Epithelial cell of alveolus of lung (primary cell): ENCODE results near the gene IGFALS. TPM values are rescaled to one million over a fixed set of nuclear protein-coding genes. Genes with fewer than 3 reads are reported as not detected.

Source experiments
- total RNA-seq: library from RNA; depleted of rRNA; stranded (reverse); fragments of >200 nt; gene quantifications from 2 replicates; pipeline ENCODE4 v1.2.1, GENCODE V29; 2015

The IGFALS gene
- total RNA-seq, result not detected in 2 replicates

DNA sequence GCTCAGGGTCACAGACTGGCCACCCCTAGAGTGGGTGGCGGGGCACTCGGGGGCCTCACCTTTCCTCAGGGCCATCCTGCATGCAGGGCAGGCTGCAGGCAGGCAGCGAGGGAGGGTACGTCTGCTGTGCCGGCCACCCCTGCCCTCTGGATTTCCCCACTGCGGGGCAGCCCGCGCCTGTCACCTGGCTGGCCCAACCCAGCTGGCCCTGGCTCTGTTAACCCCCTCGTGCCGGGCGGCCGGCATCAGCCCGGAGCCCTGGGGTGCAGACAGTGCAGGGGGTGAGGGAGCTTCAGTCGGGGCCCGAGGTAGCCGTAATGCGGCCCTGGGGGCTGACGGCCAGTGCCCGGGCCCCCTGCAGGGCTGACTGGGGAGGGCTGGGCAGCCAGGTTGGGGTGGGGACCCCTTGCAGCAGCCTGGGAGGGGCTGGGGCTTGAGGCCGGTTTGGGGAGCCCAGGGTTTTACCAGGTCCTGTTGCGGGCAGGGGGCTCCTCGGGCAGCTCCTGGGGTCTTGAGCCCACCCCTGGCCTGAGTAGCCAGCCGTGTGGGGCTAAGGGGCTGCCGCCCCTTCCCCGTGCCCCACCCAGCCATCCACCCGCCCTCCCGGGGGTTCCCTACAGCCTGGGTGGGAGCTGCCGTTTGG lies at the start of gene IGFALS:
Gene IGFALS, minus strand, starts transcription at position 128 of the 643 bp plus-strand sequence. Its CDS starts 53 bp downstream, at position 75.

DNA sequence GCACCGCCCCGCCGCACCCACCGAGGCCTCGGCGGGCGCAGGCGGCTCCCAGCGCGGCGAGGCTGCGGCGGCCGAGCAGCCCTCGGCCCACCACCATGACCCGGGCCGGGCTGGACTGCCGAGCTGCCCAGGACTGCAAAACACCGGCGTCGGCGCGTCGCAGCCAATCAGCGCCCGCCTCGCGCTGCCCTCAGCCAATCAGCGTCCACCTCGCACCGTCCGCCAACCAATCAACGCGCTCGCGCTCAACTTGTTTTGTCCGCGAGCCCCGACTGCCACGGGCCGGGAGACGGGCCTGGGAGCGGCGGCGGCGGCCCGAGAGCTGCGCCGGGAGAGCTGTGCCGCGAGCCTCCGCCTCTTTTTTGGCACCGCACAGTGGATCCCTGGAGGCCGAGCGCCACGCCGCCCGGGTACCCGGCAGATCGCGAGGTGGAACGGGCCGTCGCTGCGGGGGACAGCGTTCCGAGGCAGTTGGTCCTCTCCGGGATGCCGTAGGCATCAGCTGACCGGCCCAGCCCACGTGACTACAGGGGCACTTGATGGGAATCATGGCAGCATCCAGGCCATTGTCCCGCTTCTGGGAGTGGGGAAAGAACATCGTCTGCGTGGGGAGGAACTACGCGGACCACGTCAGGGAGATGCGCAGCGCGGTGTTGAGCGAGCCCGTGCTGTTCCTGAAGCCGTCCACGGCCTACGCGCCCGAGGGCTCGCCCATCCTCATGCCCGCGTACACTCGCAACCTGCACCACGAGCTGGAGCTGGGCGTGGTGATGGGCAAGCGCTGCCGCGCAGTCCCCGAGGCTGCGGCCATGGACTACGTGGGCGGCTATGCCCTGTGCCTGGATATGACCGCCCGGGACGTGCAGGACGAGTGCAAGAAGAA lies 33.4 kb upstream of the IGFALS start, which contains the start of the genes FAHD1 and HAGH:
Gene FAHD1, plus strand, starts transcription at position 516 of the 883 bp plus-strand sequence. Its CDS starts 33 bp downstream, at position 549.
Gene HAGH, minus strand, starts transcription at position 135 of the 883 bp plus-strand sequence. Its CDS starts 38 bp downstream, at position 97.

DNA sequence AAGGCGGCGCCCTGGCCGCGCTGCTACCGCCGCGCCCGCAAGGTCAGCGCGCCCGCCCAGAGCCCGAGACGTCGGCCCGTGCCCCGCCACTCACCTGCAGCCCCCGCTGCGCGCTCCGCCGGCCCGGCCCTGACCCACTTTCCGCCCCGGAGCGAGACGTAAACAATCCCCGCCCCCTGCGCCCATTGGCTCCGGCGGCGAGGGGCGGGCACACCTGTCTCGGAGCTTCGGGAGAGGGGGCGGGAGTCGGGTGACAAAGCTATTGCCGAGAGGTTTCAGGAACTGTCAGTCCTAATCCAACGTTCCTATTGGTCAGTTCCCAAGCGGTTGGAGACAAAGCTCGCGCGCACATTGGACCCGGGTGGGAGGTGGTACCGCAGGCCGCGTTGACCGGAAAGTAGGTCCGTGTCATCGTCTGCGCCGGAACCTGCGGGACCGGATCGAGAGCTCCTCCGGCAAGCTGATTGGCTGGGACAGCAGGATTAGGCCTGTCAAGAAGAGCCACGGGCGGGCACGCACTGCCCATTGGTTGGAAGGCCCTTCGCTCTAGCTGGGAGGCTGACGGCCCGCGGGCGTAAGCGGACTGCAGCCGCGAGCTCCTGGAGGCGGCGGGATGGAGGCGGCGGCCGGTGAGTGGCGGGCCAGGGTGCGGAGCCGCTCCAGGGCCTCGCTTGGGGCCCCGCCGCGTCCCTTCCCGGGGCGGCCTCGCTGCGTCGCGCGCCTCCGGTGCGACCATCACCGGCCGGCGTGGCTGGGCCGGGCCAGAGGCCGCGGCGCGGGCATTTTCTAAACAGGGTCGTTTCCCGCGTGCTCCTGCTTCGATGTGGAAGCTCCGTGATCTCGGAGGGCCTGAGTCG lies 10.9 kb downstream of the IGFALS start, which contains the start of the genes NUBP2 and SPSB3:
Gene NUBP2, plus strand, starts transcription at position 553 of the 857 bp plus-strand sequence. Its CDS starts 61 bp downstream, at position 614.
Gene SPSB3, minus strand, starts transcription at position 164 of the 857 bp plus-strand sequence. CDS start 1,088 bp downstream, outside the sequence.

DNA sequence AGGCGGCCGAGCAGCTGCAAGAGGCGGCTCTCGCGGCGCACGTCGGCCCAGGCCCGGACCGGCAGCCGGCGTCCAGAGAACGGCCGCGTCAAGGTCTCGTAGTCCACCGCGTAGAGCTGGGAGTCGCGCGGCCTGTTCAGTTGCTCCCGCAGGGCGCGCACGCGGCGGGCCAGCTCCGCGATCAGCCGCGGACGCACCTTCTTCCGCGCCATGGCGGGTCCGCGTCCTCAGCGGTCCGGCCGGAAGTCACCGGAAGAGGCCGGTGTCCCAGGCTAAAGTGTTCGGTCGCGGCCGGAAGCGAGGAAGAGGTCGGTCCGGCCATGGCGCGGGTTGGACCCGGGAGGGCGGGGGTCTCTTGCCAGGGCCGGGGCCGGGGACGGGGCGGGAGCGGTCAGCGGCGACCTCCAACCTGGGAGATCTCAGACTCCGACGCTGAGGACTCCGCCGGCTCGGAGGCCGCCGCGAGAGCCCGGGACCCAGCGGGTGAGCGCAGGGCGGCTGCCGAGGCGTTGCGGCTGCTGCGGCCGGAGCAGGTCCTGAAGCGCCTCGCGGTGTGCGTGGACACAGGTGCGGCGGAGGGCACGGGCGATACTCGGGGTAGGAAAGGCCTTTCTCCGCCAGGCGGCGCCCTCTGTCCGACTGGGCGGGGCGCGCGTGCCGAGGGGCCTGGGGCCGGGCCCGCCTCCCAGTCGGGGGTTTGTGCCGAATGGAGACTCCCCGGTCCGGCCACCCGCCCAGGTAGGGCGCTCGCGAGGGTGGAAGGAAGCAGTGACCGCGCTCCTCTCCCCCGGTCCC lies 20.4 kb downstream of the IGFALS start, which contains the start of gene MRPS34:
Gene MRPS34, minus strand, starts transcription at position 227 of the 795 bp plus-strand sequence. Its CDS starts 15 bp downstream, at position 212.

DNA sequence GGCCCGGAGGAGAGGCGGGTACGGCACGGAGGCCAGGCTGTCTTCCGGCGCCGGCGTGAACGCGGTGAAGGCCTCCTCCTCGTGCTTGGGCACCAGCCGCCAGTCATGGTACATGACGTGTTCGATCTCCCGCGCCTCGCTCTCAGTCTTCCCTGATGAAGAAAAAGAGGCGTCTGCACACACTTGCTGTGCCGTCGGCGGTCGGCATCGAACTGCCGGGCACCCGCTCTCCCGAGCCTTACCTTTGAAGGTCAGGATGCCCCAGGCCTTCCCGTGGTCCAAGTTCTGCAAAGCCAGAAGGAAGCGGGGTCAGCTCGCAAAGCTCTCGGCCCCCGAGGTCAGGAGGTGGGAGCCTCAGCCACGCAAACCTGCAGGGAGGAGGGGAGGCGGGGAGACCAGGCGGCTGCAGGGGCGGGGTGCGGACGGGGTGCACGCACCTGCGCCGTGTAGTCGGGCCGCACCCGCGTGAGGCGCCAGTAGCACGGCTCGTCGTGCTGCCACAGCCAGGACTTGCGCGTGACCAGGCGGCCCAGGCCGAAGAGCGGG lies 21.1 kb downstream of the IGFALS start, which contains the start of gene EME2:
Gene EME2, plus strand, starts transcription at position 449 of the 546 bp plus-strand sequence. CDS start 418 bp downstream, outside the sequence.

DNA sequence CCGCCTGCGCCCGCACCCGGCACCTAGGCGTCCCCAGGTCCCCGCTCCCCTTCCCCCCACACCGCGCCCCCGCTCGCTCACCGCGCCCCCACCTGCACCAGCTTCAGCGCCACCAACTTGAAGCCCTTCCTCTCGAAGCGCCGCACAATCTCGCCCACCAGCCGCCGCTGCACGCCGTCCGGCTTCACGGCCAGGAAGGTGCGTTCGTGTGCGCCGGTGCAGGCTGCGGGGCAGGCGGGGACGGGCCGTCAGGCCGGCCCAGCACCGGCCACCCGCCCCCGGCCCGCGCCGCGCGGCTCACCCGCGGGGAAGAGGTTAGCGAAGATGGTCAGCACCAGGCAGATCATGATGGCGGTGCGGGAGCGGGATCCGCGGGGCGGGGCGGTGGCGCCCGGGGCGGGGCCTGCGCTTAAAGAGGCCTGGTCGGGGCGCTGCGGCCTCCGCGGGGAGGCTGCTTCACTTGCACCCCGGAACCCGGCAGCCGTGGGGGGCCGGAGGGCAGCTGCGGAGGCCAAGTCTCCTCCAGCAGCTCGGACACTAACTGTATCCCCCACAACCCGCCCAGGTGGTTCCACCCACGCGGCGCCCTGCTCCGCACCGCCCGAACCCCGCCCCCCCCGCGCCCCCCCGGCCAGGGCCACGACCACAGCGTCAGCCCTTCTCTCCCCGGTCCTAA lies 22.2 kb downstream of the IGFALS start, which contains the start of gene NME3:
Gene NME3, minus strand, starts transcription at position 356 of the 676 bp plus-strand sequence. Its CDS starts 9 bp downstream, at position 347.

Other genes starting within 250 kb of the IGFALS start
- gene IFT140, start 181.6 kb downstream of the IGFALS start, total RNA-seq, result 10.2 and 18.0 TPM in 2 replicates
- gene CRAMP1, start 181.3 kb downstream of the IGFALS start, total RNA-seq, result 5.6 and 11.0 TPM in 2 replicates
- gene JPT2, start 115.4 kb downstream of the IGFALS start, total RNA-seq, result 30.2 and 49.1 TPM in 2 replicates
- 13.8 and 63.4 TPM in 2 replicates for gene MAPK8IP3, start 87.5 kb downstream of the IGFALS start, total RNA-seq
- 70.7 and 98.0 TPM in 2 replicates for gene NME3, start 22.2 kb downstream of the IGFALS start, total RNA-seq
- gene EME2, start 20.9 kb downstream of the IGFALS start, total RNA-seq, result 3.2 and 8.9 TPM in 2 replicates
- 96.9 and 118 TPM in 2 replicates for gene MRPS34, start 20.6 kb downstream of the IGFALS start, total RNA-seq
- 25.3 and 62.7 TPM in 2 replicates for gene SPSB3, start 11.1 kb downstream of the IGFALS start, total RNA-seq
- 112 and 137 TPM in 2 replicates for gene NUBP2, start 10.7 kb downstream of the IGFALS start, total RNA-seq
- 13.3 and 24.7 TPM in 2 replicates for gene HAGH, start 33.1 kb upstream of the IGFALS start, total RNA-seq
- 22.0 and 61.2 TPM in 2 replicates for gene FAHD1, start 33.5 kb upstream of the IGFALS start, total RNA-seq
- gene MEIOB, start 78.5 kb upstream of the IGFALS start, total RNA-seq, result 0.08 TPM in 1 of 2 replicates, not detected in the other
- gene HS3ST6, start 124.7 kb upstream of the IGFALS start, total RNA-seq, result not detected in 2 replicates
- 7.4 and 10.2 TPM in 2 replicates for gene MSRB1, start 149.5 kb upstream of the IGFALS start, total RNA-seq
- gene RPL3L, start 161.0 kb upstream of the IGFALS start, total RNA-seq, result not detected in 2 replicates
- 289 and 350 TPM in 2 replicates for gene NDUFB10, start 165.8 kb upstream of the IGFALS start, total RNA-seq
- gene RPS2, start 171.1 kb upstream of the IGFALS start, total RNA-seq, result 3,892 and 6,799 TPM in 2 replicates
- not detected in 2 replicates for gene RNF151, start 173.2 kb upstream of the IGFALS start, total RNA-seq
- 51.7 and 71.4 TPM in 2 replicates for gene TBL3, start 178.3 kb upstream of the IGFALS start, total RNA-seq
- gene NOXO1, start 187.8 kb upstream of the IGFALS start, total RNA-seq, result not detected in 2 replicates
- 15.6 and 25.9 TPM in 2 replicates for gene GFER, start 190.5 kb upstream of the IGFALS start, total RNA-seq
- 5.4 and 7.6 TPM in 2 replicates for gene SYNGR3, start 196.3 kb upstream of the IGFALS start, total RNA-seq
- gene ZNF598, start 216.1 kb upstream of the IGFALS start, total RNA-seq, result 33.7 and 41.0 TPM in 2 replicates
- gene NPW, start 226.1 kb upstream of the IGFALS start, total RNA-seq, result 5.6 and 6.6 TPM in 2 replicates
- gene NHERF2, start 233.2 kb upstream of the IGFALS start, total RNA-seq, result 56.8 and 85.8 TPM in 2 replicates